K562 (cell line): ENCODE results near the gene PACS1. TPM values are rescaled to one million over a fixed set of nuclear protein-coding genes. Genes with fewer than 3 reads are reported as not detected.

ENCODE experiments used
- ATAC-seq: fragments of 200-7000 bp; cut with Tn5 transposase; 3 replicates; pipeline ENCODE4 v1.9.1; 2020; ENCODE audit warnings: moderate library complexity
- BruUV-seq: library from RNA; stranded (reverse); fragments of 400-500 nt; replicated peaks from 2 replicates; lab custom pipeline; 2021; lab: Mats Ljungman, UMichigan
- CTCF ChIA-PET: fragments of 300-600 bp; formaldehyde crosslinking; extraction: SDS; loops from one replicate; lab custom pipeline; 2021; ENCODE audit warnings: low intra/inter-chr PET ratio; lab: Yijun Ruan, JAX
- POLR2A ChIA-PET: fragments of 300-600, 350-650 bp; sonication (Branson Sonifier 250); formaldehyde crosslinking; extraction: SDS; loops from one replicate; lab custom pipeline; 2021; ENCODE audit warnings: antibody characterized with exemption, inconsistent platforms; lab: Yijun Ruan, JAX
- DNase-seq, 4 experiments: peaks; one replicate each; pipeline versions ENCODE4 v3.0.0 to v3.0.0-alpha.2; 2011 to 2018; ENCODE audit warnings: low spot score in 3 of 4, mixed read lengths in 3 of 4; ENCODE audit errors: extremely low read depth in 1 of 4
- FAIRE-seq: peaks from 2 replicates; lab custom pipeline; 2011; peaks lifted over from hg19 to GRCh38; lab: Jason Lieb, UNC
- H2AFZ ChIP-seq: 2 replicates; pipeline ENCODE4 v1.6.0; 2011; ENCODE audit warnings: low read depth, low read length, control low read depth, inconsistent platforms
- H3K27ac ChIP-seq: fragments of 200-600 bp; 3 replicates; pipeline ENCODE4 v1.8.0; 2011; ENCODE audit warnings: low read depth, mild to moderate bottlenecking, control low read depth, inconsistent platforms, low read length, moderate library complexity, mixed read lengths; ENCODE audit errors: extremely low read depth
- H3K27me3 ChIP-seq, 2 experiments: fragments of 300-600 bp in 1 of 2; 2 replicates in 1 of 2; 3 replicates in 1 of 2; pipeline versions ENCODE4 v1.6.0 to v1.8.0; 2011; ENCODE audit warnings: inconsistent platforms in 2 of 2, low read length in 2 of 2, mild to moderate bottlenecking in 1 of 2, mixed read lengths in 1 of 2, moderate library complexity in 1 of 2; ENCODE audit not compliant: control insufficient read depth in 2 of 2, insufficient read depth in 2 of 2
- H3K36me3 ChIP-seq: fragments of 300-600 bp; 3 replicates; pipeline ENCODE4 v1.8.0; 2011; ENCODE audit warnings: mild to moderate bottlenecking, low read length, inconsistent platforms; ENCODE audit not compliant: control insufficient read depth, insufficient read depth
- H3K4me1 ChIP-seq, 2 experiments: fragments of 200-600 bp in 1 of 2; replicated peaks in 1 of 2; 2 replicates in 1 of 2; 3 replicates in 1 of 2; pipeline versions ENCODE4 v1.5.1 to v1.8.0; 2011; ENCODE audit warnings: inconsistent platforms in 2 of 2, low read length in 2 of 2, mild to moderate bottlenecking in 1 of 2, mixed read lengths in 1 of 2, moderate library complexity in 1 of 2; ENCODE audit not compliant: control insufficient read depth in 2 of 2, insufficient read depth in 2 of 2
- H3K4me2 ChIP-seq: 2 replicates; pipeline ENCODE4 v1.6.1; 2011; ENCODE audit warnings: low read length, control low read depth, inconsistent platforms, mixed read lengths; ENCODE audit not compliant: insufficient read depth
- H3K4me3 ChIP-seq: fragments of 200-600 bp; sonication (generic), shearing (Covaris generic); 2 replicates; pipeline ENCODE4 v1.5.1; 2016; ENCODE audit warnings: control low read depth, inconsistent platforms
- H3K79me2 ChIP-seq: fragments of 200-600 bp; 3 replicates; pipeline ENCODE4 v1.8.0; 2011; ENCODE audit warnings: low read length, inconsistent platforms; ENCODE audit not compliant: control insufficient read depth, insufficient read depth
- H3K9ac ChIP-seq, 2 experiments: 2 replicates each; pipeline versions ENCODE4 v1.6.0 to v1.6.1; 2011; ENCODE audit warnings: low read depth in 2 of 2, low read length in 2 of 2, control low read depth in 1 of 2, inconsistent platforms in 1 of 2, mild to moderate bottlenecking in 1 of 2, mixed read lengths in 1 of 2; ENCODE audit not compliant: insufficient read depth in 1 of 2
- H3K9me1 ChIP-seq: one replicate; pipeline ENCODE4 v1.6.0; 2011; ENCODE audit warnings: inconsistent platforms, mild to moderate bottlenecking, low read length, moderate library complexity; ENCODE audit not compliant: control insufficient read depth, insufficient read depth
- H3K9me3 ChIP-seq: replicated peaks from 2 replicates; pipeline ENCODE4 v1.5.1; 2011; ENCODE audit warnings: low read depth, low read length, inconsistent platforms; ENCODE audit not compliant: control insufficient read depth, insufficient read depth
- H4K20me1 ChIP-seq: replicated peaks from 2 replicates; pipeline ENCODE4 v1.6.1; 2011; ENCODE audit warnings: low read length, inconsistent platforms, mixed read lengths; ENCODE audit not compliant: control insufficient read depth, insufficient read depth
- E2F6 ChIP-seq, 2 experiments: IDR thresholded peaks; 2 replicates each; pipeline ENCODE4 v1.6.1; 2011; ENCODE audit warnings: borderline replicate concordance in 1 of 2, control low read depth in 1 of 2, low read depth in 1 of 2, low read length in 1 of 2, mild to moderate bottlenecking in 1 of 2, mixed read lengths in 1 of 2, moderate library complexity in 1 of 2; ENCODE audit not compliant: insufficient read depth in 1 of 2, insufficient read length in 1 of 2, poor library complexity in 1 of 2, severe bottlenecking in 1 of 2; ENCODE audit errors: extremely low read depth in 1 of 2
- FOXK1 ChIP-seq: sonication (generic); formaldehyde crosslinking; IDR thresholded peaks from 2 replicates; pipeline ENCODE4 v1.8.0; 2022; ENCODE audit warnings: missing genetic modification reagents, mild to moderate bottlenecking, borderline replicate concordance
- FUS ChIP-seq: fragments of 200-400 bp; formaldehyde crosslinking; optimal IDR thresholded peaks from 2 replicates; pipeline ENCODE3; 2017; ENCODE audit warnings: low read depth, low read length
- GTF2A2 ChIP-seq: IDR thresholded peaks from 2 replicates; pipeline ENCODE4 v1.6.1; 2016; ENCODE audit warnings: mild to moderate bottlenecking, missing genetic modification characterization, missing compliant biosample characterization
- HNRNPLL ChIP-seq: fragments of 200-400 bp; formaldehyde crosslinking; IDR thresholded peaks from 2 replicates; pipeline ENCODE4 v1.6.1; 2017; ENCODE audit warnings: low read length, low read depth, mild to moderate bottlenecking; ENCODE audit not compliant: poor library complexity, severe bottlenecking
- IRF9 ChIP-seq: fragments of 450-650 bp; IDR thresholded peaks from 2 replicates; pipeline ENCODE4 v1.6.1; 2016; ENCODE audit warnings: missing biosample characterization, missing genetic modification characterization
- MTA1 ChIP-seq: fragments of 450-650 bp; IDR thresholded peaks from 2 replicates; pipeline ENCODE4 v1.6.1; 2017; ENCODE audit warnings: borderline replicate concordance
- RCOR1 ChIP-seq, 2 experiments: IDR thresholded peaks; 2 replicates each; pipeline ENCODE4 v1.6.1; 2012; ENCODE audit warnings: low read depth in 2 of 2, low read length in 2 of 2, borderline replicate concordance in 1 of 2, improper control_type of control experiment in 1 of 2
- RFX7 ChIP-seq: fragments of 250-450 bp; sonication (Bioruptor Pico); IDR thresholded peaks from 2 replicates; pipeline ENCODE4 v1.5.1; 2021; ENCODE audit warnings: mild to moderate bottlenecking
- SNIP1 ChIP-seq: fragments of 450-650 bp; IDR thresholded peaks from 2 replicates; pipeline ENCODE4 v1.7.1; 2017; ENCODE audit warnings: low read depth, mild to moderate bottlenecking
- TAF7 ChIP-seq: fragments of 450-650 bp; IDR thresholded peaks from 2 replicates; pipeline ENCODE4 v1.6.1; 2016; ENCODE audit warnings: missing genetic modification characterization, missing compliant biosample characterization
- XRCC3 ChIP-seq: fragments of 450-650 bp; IDR thresholded peaks from 2 replicates; pipeline ENCODE4 v1.6.1; 2017; ENCODE audit warnings: mild to moderate bottlenecking, moderate library complexity
- YY1 ChIP-seq, 3 experiments: IDR thresholded peaks; 2 replicates each; pipeline ENCODE4 v1.6.1; 2011; ENCODE audit warnings: low read length in 2 of 3, mild to moderate bottlenecking in 2 of 3, moderate library complexity in 2 of 3, borderline replicate concordance in 1 of 3, control low read depth in 1 of 3, low read depth in 1 of 3; ENCODE audit not compliant: insufficient read depth in 3 of 3, insufficient replicate concordance in 2 of 3, control insufficient read depth in 1 of 3, insufficient read length in 1 of 3; ENCODE audit errors: extremely low read depth in 1 of 3
- ZFP36 ChIP-seq: fragments of 150-350 bp; IDR thresholded peaks from 2 replicates; pipeline ENCODE4 v1.6.1; 2018; ENCODE audit warnings: low read length, low read depth; ENCODE audit not compliant: partially characterized antibody
- ZNF133 ChIP-seq: fragments of 250-450 bp; sonication (Bioruptor Pico); IDR thresholded peaks from 2 replicates; pipeline ENCODE4 v1.4.0; 2020; ENCODE audit warnings: mild to moderate bottlenecking
- ZNF274 ChIP-seq: IDR thresholded peaks from 2 replicates; pipeline ENCODE4 v1.6.1; 2011; ENCODE audit warnings: low read depth, mild to moderate bottlenecking, low read length, moderate library complexity, borderline replicate concordance
- ZNF436 ChIP-seq: fragments of 250-450, 450-650 bp; sonication (Bioruptor Pico); formaldehyde crosslinking; IDR thresholded peaks from 2 replicates; pipeline ENCODE4 v1.7.0; 2020; ENCODE audit warnings: mild to moderate bottlenecking
- ZNF696 ChIP-seq: fragments of 250-450 bp; sonication (Bioruptor Pico); conservative IDR thresholded peaks from 2 replicates; pipeline ENCODE4 v1.4.0; 2020; ENCODE audit warnings: mild to moderate bottlenecking, moderate library complexity
- WGBS: fragments of 100-300 bp; shearing (Covaris generic); methylation state at CpG from one replicate; pipeline ENCODE4 v1.1.6; 2016; ENCODE audit warnings: low coverage, mixed read lengths; ENCODE audit not compliant: insufficient coverage; ENCODE audit errors: missing lambda C conversion rate; 5-methylcytosine and 5-hydroxymethylcytosine counted together
- in situ Hi-C: fragments of 300-500 bp; cut with MboI; formaldehyde crosslinking; loops from 4 replicates; pipeline ENCODE4 v1.15.0; 2018; ENCODE audit warnings: inconsistent platforms, mixed read lengths
- intact Hi-C: fragments of 100-400 bp; cut with micrococcal nuclease; formaldehyde crosslinking; loops from 2 replicates; pipeline ENCODE4 v1.14.2; 2022
- polyA plus RNA-seq, 8 experiments: library from polyadenylated mRNA; depleted of rRNA in 4 of 8; stranded (reverse) in 5 of 8; unstranded in 3 of 8; fragments of >200 nt; fragmentation: Nextera tagmentation in 2 of 8; fragmentation: Illumina TruSeq in 1 of 8; extraction: Ambion mirVana in 2 of 8; extraction: Trizol in 1 of 8; gene quantifications; 2 replicates each; pipeline versions ENCODE4 v1.2.1 to v1.2.3, GENCODE V29; 2011 to 2014; ENCODE audit warnings: inconsistent platforms in 1 of 8, missing spikeins in 1 of 8
- total RNA-seq, 7 experiments: library from RNA; depleted of rRNA in 6 of 7; stranded (reverse); fragments of >200 nt in 6 of 7; fragmentation: Illumina TruSeq in 2 of 7; extraction: Trizol in 2 of 7; gene quantifications; 2 replicates each; pipeline versions ENCODE4 v1.2.1 to v1.2.3, GENCODE V29; 2011 to 2021; ENCODE audit warnings: low replicate concordance in 1 of 7

The PACS1 gene
- total and polyA plus RNA-seq, 9 of the 15 experiments (the other 6 are each of a cell fraction or from before 2014, with no cell fraction given) = 0.34 to 28.1 (median 8.5) TPM

GRCh38 chr11:66089067-66089466 is 19.0 kb downstream of the PACS1 start:
- POLR2A ChIA-PET = interaction anchor here (0.6 to 1.4 kb wide), 3 partner anchors 10 to 67 kb away, joined by 3 to 4 read pairs (median 3); partner anchors contain the start of gene PACS1
- no peaks in the 10 kb centered on the region for H3K9me1 ChIP-seq
- 93% methylated on average over 3 of the region's 3 CpGs for WGBS
- H3K4me1 ChIP-seq = peaks cover under 1 to 5% of the 10 kb centered on the region in 2 experiments; a peak in 4 of 5 replicates
- H3K4me2 ChIP-seq = no peak overlapping the region
- no peak overlapping the region for H3K9ac ChIP-seq
- FAIRE-seq (no peak), DNase-seq (no peak), ATAC-seq (no peak)
- H2AFZ ChIP-seq = no peak overlapping the region
- no peaks in the 10 kb centered on the region for H3K36me3 ChIP-seq
- BruUV-seq = no TSS peak
- H3K79me2 ChIP-seq = peaks cover 20% of the 10 kb centered on the region
- no peaks in the 10 kb centered on the region for H4K20me1 ChIP-seq
- in situ Hi-C loops (no loop called here), intact Hi-C loops (no loop called here)
- H3K27me3 ChIP-seq = no peaks in the 10 kb centered on the region
- H3K4me3 ChIP-seq = no peak overlapping the region
- TF ChIP-seq TAF7 (no peak), FOXK1 (CRISPR knock-in tag) (no peak), RFX7 (CRISPR knock-in tag) (no peak), YY1 (IDR thresholded peaks at IDR 0.05; ENCODE audit: borderline replicate concordance in 1 of 3, control insufficient read depth in 1 of 3, extremely low read depth in 1 of 3, insufficient read depth in 3 of 3, insufficient read length in 1 of 3, insufficient replicate concordance in 2 of 3, low read depth in 1 of 3, low read length in 2 of 3) (no peak), SNIP1 (no peak), E2F6 (IDR thresholded peaks at IDR 0.05; ENCODE audit: borderline replicate concordance in 1 of 2, extremely low read depth in 1 of 2, insufficient read depth in 1 of 2, insufficient read length in 1 of 2, low read depth in 1 of 2, low read length in 1 of 2, poor library complexity in 1 of 2, severe bottlenecking in 1 of 2) (no peak), IRF9 (tag) (no peak), ZFP36 (no peak), RCOR1 (IDR thresholded peaks at IDR 0.05; ENCODE audit: borderline replicate concordance in 1 of 2, low read depth in 2 of 2, low read length in 2 of 2) (no peak), GTF2A2 (tag) (no peak), FUS (no peak), ZNF436 (CRISPR knock-in tag) (no peak), ZNF133 (no peak), MTA1 (no peak), ZNF696 (no peak), ZNF274 (no peak), XRCC3 (no peak), HNRNPLL (no peak)
- H3K27ac ChIP-seq = no peak overlapping the region
- CTCF ChIA-PET = no interaction called here
- H3K9me3 ChIP-seq = no peaks in the 10 kb centered on the region
